IPS DF 19.7 (cell line): Measurements from ENCODE around the gene CMTR1.
"Not testable (repeated sequence)": the region's sequence is repeated elsewhere in the genome, so short reads cannot be mapped to it uniquely, and the experiment has no call there.

Source experiments
- DNase-seq: peaks from one replicate; pipeline ENCODE4 v3.0.0-alpha.2; 2013; ENCODE audit warnings: low read depth, low spot score

Gene CMTR1, protein sequence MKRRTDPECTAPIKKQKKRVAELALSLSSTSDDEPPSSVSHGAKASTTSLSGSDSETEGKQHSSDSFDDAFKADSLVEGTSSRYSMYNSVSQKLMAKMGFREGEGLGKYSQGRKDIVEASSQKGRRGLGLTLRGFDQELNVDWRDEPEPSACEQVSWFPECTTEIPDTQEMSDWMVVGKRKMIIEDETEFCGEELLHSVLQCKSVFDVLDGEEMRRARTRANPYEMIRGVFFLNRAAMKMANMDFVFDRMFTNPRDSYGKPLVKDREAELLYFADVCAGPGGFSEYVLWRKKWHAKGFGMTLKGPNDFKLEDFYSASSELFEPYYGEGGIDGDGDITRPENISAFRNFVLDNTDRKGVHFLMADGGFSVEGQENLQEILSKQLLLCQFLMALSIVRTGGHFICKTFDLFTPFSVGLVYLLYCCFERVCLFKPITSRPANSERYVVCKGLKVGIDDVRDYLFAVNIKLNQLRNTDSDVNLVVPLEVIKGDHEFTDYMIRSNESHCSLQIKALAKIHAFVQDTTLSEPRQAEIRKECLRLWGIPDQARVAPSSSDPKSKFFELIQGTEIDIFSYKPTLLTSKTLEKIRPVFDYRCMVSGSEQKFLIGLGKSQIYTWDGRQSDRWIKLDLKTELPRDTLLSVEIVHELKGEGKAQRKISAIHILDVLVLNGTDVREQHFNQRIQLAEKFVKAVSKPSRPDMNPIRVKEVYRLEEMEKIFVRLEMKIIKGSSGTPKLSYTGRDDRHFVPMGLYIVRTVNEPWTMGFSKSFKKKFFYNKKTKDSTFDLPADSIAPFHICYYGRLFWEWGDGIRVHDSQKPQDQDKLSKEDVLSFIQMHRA

GRCh38 chr6:37432916-37433656 is at the start of gene CMTR1:
TSS of gene CMTR1 (plus strand) at chr6:37433221. CDS start at chr6:37435630, 2,409 bp downstream.
- DNase-seq = peak; percentile 64

- no peak for DNase-seq
Measured at GRCh38 chr6:37388578-37388977, 44.4 kb upstream of the CMTR1 start.

DNA sequence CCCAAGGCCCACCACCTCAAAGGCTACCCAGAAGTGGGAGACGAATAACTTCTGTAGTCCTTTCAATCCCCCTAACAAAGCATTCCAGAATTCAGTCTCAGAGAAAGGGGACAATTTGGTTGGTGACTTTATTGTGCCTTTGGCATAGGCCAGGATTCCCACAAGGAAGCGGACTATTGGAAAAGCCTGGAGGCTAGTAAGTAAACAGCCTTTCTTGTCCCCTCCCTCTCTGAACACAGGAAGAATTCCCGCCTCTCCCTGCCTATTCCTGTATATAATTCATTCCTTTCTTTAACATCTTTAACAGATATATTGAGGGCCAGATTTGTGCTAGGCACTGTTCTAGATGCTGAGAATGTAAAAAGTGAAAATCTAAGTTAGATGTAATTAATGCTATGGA is 43.2 kb upstream of the CMTR1 start:
- DNase-seq = no peak

GRCh38 chr6:37391120-37391519 is 41.9 kb upstream of the CMTR1 start:
- DNase-seq = no peak

DNA sequence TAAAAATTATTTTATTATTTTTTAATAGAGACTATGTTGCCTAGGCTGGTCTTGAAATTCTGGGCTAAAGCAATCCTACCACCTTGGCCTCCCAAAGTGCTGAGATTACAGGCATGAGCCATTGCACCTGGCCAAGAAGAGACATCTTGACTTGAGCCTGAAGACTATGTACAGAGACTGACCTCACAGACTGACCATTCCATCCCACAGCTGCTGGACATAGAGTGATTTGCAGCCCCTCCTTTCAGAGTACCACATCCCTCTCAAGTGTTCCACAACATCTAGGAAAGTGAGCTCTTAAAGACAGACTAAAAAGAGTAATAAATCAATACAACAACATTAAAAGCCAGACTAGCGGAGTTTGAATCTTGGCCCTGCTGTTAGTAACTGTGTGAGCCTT is 40.2 kb upstream of the CMTR1 start:
- DNase-seq = no peak

DNA sequence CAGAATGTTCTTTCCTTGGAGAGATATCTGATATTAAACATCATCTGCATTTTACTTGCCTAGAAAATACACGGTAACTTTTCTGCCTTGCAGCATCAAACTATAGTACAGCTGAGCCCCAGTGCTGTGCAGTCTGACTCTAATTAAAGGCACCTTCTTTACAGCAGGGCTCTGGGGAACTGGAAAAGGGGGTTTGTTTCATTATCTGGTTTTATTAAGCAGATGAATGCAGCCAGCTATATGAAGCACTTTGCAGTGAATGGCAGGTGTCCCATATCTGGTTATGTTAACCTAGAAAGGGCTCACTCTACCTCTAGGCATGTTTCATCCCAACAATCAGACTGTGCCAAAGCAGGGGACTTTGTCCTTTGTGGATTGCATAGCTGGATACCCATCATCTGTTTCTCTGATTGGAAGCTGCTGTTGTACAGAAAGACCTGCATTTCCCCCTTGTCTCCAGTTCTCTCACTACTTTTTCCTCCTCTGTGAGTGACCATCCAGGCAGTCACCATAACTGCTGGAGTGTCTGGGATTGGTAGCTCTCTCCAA is 39.6 kb upstream of the CMTR1 start:
- DNase-seq = no peak

- DNase-seq = no peak
Measured at GRCh38 chr6:37396571-37397180, 36.3 kb upstream of the CMTR1 start.

DNA sequence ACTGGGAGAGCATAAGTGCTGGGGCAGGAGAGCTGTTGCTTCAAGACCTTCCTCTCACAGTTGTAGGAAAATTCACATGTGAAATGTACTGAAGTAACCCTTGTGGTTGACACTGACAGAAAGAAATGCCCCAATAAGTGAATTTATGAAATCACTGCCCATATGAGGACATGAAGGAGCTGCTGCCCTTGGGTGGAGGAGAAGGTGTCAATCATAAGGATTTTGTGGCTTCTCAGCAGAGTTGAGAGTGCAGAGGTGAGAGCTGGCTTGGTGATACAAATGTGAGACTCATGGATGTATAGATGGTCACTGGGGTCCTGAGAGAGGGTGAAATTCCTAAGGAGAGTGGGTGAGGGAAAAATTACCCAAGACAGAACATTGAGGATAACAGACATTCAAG is 33.9 kb upstream of the CMTR1 start:
- no peak for DNase-seq

- no peak for DNase-seq
Measured at GRCh38 chr6:37399795-37400490, 33.1 kb upstream of the CMTR1 start.

DNA sequence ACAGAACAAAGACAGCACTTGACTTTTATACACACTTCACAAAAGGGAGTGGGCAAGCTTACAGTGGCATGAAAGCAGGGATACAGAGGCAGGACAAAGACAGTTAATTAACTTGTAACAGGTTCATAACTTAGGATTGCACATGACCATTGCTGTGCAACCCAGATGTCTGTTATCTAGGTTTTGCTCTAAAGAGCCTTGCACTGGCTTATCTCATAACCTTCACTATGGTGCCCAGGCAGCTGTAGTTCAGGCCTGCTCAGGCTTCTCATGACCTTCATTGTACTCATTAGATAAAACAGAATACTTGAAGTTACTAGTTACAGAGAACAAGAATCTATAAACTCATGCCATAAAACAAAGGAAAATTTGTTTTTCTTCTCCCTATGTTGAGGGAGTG is 31.4 kb upstream of the CMTR1 start:
- not testable (repeated sequence) for DNase-seq

- DNase-seq = no peak
Measured at GRCh38 chr6:37406726-37407341, 26.2 kb upstream of the CMTR1 start.

DNA sequence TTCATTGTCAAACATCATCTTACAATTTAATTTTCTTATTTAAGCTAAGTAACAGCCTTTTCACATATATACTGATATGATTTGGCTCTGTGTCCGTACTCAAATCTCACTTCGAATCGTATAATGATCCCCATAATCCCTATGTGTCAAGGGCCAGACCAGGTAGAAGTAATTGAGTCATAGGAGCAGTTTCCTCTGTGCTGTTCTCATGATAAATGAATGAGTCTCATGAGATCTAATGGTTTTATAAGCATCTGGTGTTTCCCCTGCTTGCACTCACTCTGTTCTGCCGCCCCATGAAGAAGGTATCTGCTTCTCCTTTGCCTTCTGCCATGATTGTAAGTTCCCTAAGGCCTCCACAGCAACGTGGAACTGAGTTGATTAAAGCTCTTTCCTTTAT is 25.1 kb upstream of the CMTR1 start:
- DNase-seq = no peak

DNA sequence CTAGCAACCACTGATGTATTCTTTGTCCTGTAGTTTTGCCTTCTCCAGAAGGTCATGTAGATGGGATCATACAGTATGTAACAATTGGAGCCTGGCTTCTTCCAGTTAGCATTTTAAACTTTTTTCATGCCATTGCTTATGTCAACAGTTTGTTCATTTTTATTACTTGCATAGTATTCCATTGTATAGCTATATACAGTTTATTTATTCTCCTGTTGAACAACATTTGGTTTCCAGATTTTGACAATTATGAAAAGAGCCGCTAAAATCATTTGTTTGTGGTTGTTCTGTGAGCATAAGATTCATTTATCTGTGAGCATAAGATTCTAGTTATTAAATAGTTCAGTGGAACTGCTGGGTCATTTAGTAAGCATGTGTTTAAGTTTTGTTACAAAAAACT is 23.5 kb upstream of the CMTR1 start:
- no peak for DNase-seq

GRCh38 chr6:37417393-37417792 is 15.6 kb upstream of the CMTR1 start:
- no peak for DNase-seq

- DNase-seq = no peak
Measured at GRCh38 chr6:37418722-37419121, 14.3 kb upstream of the CMTR1 start.

DNA sequence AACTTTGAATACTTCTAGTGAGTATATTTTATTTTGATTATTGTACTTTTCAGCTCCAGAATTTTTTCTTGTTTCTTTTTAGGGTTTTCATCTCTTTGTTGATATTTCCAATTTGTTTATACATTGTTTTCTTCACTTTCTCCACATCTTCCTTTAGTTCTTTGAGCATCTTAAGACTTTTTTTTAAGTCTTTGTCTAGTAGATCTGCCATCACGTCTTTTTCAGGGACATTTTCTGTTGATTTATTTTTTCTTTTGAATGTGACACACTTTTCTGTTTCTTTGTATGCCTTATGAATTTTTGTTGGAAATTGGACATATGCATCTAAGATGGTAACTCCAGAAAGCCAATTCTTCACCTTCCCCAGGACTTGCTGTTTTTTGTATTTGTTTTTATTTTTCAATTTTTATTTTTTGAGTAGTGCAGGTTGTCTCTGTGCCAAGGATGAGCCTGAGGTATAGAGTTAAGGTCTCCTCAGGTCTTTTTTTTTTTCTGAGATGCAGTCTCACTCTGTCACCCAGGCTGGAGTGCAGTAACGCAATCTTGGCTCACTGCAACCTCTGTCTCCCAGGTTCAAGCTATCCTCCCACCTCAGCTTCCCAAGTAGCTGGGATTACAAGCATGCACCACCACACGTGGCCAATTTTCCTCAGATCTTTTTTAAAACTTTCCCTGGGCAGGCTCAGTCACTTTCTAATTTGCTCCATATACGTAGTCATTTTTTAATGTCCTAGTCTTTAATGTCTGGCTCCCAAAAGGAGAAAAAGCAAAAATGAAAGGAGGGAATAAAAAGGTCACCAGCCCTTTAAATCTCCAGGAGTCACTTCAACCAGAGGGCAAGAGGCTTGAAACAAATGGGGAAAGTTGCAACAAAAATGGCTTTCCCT is 6.7 kb upstream of the CMTR1 start:
- no peak for DNase-seq

DNA sequence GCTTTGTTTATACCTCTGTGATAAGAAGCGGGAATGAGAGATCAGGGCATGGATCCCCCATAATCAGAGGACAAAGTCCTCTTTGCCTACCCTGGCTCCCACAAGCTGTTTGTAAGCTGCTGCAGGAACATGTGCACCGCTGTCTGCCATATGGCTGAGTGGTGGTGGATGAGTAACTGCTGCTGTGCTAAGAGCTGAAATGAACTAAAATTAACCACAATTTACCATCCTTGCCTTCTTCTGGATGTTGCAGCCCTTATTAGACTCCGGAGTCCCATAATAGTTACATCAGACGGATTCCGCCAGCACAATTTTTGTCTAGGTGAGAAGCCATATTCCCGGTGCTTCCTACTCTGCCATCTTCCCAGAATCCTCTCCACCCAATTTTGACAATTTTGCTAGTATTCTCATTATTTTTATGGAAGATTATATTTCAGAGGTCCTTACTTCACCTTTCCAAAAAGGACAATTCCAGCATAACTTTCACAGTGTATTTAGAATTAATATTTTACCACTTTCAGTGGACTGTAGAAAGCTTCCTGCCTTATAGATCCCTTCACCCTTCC is 6.0 kb upstream of the CMTR1 start:
- DNase-seq = no peak

GRCh38 chr6:37429352-37429750 is 3.7 kb upstream of the CMTR1 start:
- DNase-seq = no peak

GRCh38 chr6:37432590-37432915 is 468 bp upstream of the CMTR1 start:
- DNase-seq = no peak
